HepG2 (cell line): Measurements from ENCODE around the gene RAX. TPM values are rescaled to one million over a fixed set of nuclear protein-coding genes. Genes with fewer than 3 reads are reported as not detected.

Experiments used
- ATAC-seq: fragments of 200-7000 bp; cut with Tn5 transposase; 3 replicates; pipeline ENCODE4 v1.9.1; 2020; ENCODE audit warnings: mild to moderate bottlenecking, moderate library complexity
- BruUV-seq: library from RNA; stranded (reverse); fragments of 400-500 nt; replicated peaks from 2 replicates; lab custom pipeline; 2021; lab: Mats Ljungman, UMichigan
- CTCF ChIA-PET: fragments of 300-600 bp; formaldehyde crosslinking; extraction: SDS; loops from one replicate; lab custom pipeline; 2021; ENCODE audit warnings: low total read pairs, inconsistent platforms, low intra/inter-chr PET ratio; lab: Yijun Ruan, JAX
- POLR2A ChIA-PET: fragments of 350-600 bp; sonication (Branson Sonifier 250); formaldehyde crosslinking; loops from one replicate; lab custom pipeline; 2020; ENCODE audit warnings: antibody characterized with exemption, inconsistent platforms; lab: Yijun Ruan, JAX
- DNase-seq: peaks from one replicate; pipeline ENCODE4 v3.0.0-alpha.2; 2015; ENCODE audit warnings: low spot score
- FAIRE-seq: peaks from 3 replicates; lab custom pipeline; 2011; peaks lifted over from hg19 to GRCh38; lab: Jason Lieb, UNC
- H2AFZ ChIP-seq: one replicate; pipeline ENCODE4 v1.6.1; 2011; ENCODE audit warnings: low read length, inconsistent platforms
- H3K27ac ChIP-seq: fragments of 300-600 bp; 3 replicates; pipeline ENCODE4 v1.8.0; 2011; ENCODE audit warnings: mixed run types, mild to moderate bottlenecking, mixed read lengths, low read length, inconsistent platforms; ENCODE audit not compliant: insufficient read depth; ENCODE audit errors: extremely low read length
- H3K27me3 ChIP-seq, 2 experiments: fragments of 200-600 bp in 1 of 2; 2 replicates in 1 of 2; 3 replicates in 1 of 2; pipeline versions ENCODE4 v1.6.0 to v1.8.0; 2011; ENCODE audit warnings: low read length in 2 of 2, mild to moderate bottlenecking in 2 of 2, moderate library complexity in 2 of 2, inconsistent platforms in 1 of 2; ENCODE audit not compliant: insufficient read depth in 2 of 2, control insufficient read depth in 1 of 2
- H3K36me3 ChIP-seq, 2 experiments: fragments of 200-600 bp in 1 of 2; replicated peaks in 1 of 2; 2 replicates in 1 of 2; 3 replicates in 1 of 2; pipeline versions ENCODE4 v1.5.1 to v1.8.0; 2011; ENCODE audit warnings: low read length in 2 of 2, inconsistent platforms in 1 of 2; ENCODE audit not compliant: insufficient read depth in 2 of 2, control insufficient read depth in 1 of 2
- H3K4me1 ChIP-seq: 2 replicates; pipeline ENCODE4 v1.5.1; 2012; ENCODE audit warnings: low read length, inconsistent platforms; ENCODE audit not compliant: insufficient read depth
- H3K4me2 ChIP-seq: 2 replicates; pipeline ENCODE4 v1.6.0; 2011; ENCODE audit warnings: low read depth, low read length, inconsistent platforms
- H3K4me3 ChIP-seq, 3 experiments: fragments of 200-600 bp in 1 of 3; sonication (generic), shearing (Covaris generic) in 1 of 3; replicated peaks in 1 of 3; 2 replicates each; pipeline ENCODE4 v1.5.1; 2011 to 2016; ENCODE audit warnings: low read length in 3 of 3, inconsistent platforms in 2 of 3, low read depth in 2 of 3, mild to moderate bottlenecking in 2 of 3, control low read depth in 1 of 3, mixed read lengths in 1 of 3; ENCODE audit not compliant: insufficient read depth in 1 of 3
- H3K79me2 ChIP-seq: one replicate; pipeline ENCODE4 v1.6.1; 2011; ENCODE audit warnings: low read length, inconsistent platforms; ENCODE audit not compliant: insufficient read depth
- H3K9ac ChIP-seq: 2 replicates; pipeline ENCODE4 v1.6.0; 2011; ENCODE audit warnings: mild to moderate bottlenecking, low read depth, low read length, inconsistent platforms; ENCODE audit not compliant: insufficient read depth
- H3K9me3 ChIP-seq: 2 replicates; pipeline ENCODE4 v1.5.1; 2012; ENCODE audit warnings: mild to moderate bottlenecking, low read length
- H4K20me1 ChIP-seq: 2 replicates; pipeline ENCODE4 v1.6.0; 2011; ENCODE audit warnings: inconsistent platforms, mild to moderate bottlenecking, low read length, moderate library complexity; ENCODE audit not compliant: insufficient read depth
- FOSL2 ChIP-seq: sonication (generic); formaldehyde crosslinking; IDR thresholded peaks from 2 replicates; pipeline ENCODE4 v1.4.0; 2020; ENCODE audit warnings: missing genetic modification reagents
- MAFK ChIP-seq, 2 experiments: IDR thresholded peaks in 1 of 2; conservative IDR thresholded peaks in 1 of 2; 2 replicates each; pipeline ENCODE4 v1.6.1; 2011; ENCODE audit warnings: improper control_type of control experiment in 2 of 2, low read length in 2 of 2
- MNT ChIP-seq: fragments of 450-650 bp; IDR thresholded peaks from 2 replicates; pipeline ENCODE4 v1.6.1; 2016
- WGBS: methylation state at CpG from one replicate; pipeline ENCODE4 v1.1.6; 2017; ENCODE audit warnings: low lambda C conversion rate; 5-methylcytosine and 5-hydroxymethylcytosine counted together
- in situ Hi-C: cut with HindIII; loops from 2 replicates; pipeline ENCODE4 v1.10.0; 2017; ENCODE audit warnings: low pct_unique_long_range_greater_than_20kb; ENCODE audit not compliant: extremely low pct_ligation_motif_present
- intact Hi-C: fragments of 100-400 bp; cut with micrococcal nuclease; formaldehyde crosslinking; loops from one replicate; pipeline ENCODE4 v1.10.0; 2022; ENCODE audit not compliant: unreplicated experiment
- polyA plus RNA-seq, 8 experiments: library from polyadenylated mRNA; depleted of rRNA in 3 of 8; stranded (reverse) in 7 of 8; unstranded in 1 of 8; fragments of >200 nt; fragmentation: Illumina TruSeq in 4 of 8; extraction: Trizol in 4 of 8; gene quantifications; 2 replicates each; pipeline versions ENCODE4 v1.2.1 to v1.2.3, GENCODE V29; 2011 to 2016; ENCODE audit warnings: low read depth in 4 of 8, missing spikeins in 1 of 8, mixed read lengths in 1 of 8; ENCODE audit not compliant: insufficient read depth in 1 of 8
- total RNA-seq, 5 experiments: library from RNA; depleted of rRNA; stranded (reverse); fragments of >200 nt; fragmentation: Illumina TruSeq; extraction: Trizol; gene quantifications; 2 replicates each; pipeline ENCODE4 v1.2.3, GENCODE V29; 2016; ENCODE audit warnings: low read depth in 1 of 5
- TF ChIP-seq, protein P1 (sequence below): sonication (generic); formaldehyde crosslinking; IDR thresholded peaks from 2 replicates; pipeline ENCODE4 v1.4.0; 2020; ENCODE audit warnings: missing genetic modification reagents

The RAX gene
- total and polyA plus RNA-seq, 2 of the 13 experiments (the other 11 are each of a cell fraction or from before 2014, with no cell fraction given), result not detected

DNA sequence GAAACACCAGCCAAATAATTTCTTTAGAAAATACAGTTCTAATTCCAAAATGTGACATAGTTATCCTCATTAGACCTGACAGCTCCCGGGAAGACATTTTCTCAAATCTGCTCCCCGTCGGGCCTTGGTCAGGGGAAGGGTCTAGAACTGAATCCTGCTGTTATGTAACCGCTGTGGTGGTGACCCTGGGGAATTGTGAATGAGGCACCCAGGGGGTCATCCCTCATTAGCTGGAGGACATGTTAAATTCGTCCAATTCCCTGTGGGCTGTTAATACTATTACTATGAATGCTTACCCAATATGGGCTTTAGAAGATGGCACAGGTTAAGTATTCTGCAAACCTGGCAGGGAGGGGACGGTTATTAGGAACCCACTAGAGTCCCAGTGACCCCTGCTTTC is 33.4 kb upstream of the RAX start (continued):
- TF ChIP-seq, protein P1, sequence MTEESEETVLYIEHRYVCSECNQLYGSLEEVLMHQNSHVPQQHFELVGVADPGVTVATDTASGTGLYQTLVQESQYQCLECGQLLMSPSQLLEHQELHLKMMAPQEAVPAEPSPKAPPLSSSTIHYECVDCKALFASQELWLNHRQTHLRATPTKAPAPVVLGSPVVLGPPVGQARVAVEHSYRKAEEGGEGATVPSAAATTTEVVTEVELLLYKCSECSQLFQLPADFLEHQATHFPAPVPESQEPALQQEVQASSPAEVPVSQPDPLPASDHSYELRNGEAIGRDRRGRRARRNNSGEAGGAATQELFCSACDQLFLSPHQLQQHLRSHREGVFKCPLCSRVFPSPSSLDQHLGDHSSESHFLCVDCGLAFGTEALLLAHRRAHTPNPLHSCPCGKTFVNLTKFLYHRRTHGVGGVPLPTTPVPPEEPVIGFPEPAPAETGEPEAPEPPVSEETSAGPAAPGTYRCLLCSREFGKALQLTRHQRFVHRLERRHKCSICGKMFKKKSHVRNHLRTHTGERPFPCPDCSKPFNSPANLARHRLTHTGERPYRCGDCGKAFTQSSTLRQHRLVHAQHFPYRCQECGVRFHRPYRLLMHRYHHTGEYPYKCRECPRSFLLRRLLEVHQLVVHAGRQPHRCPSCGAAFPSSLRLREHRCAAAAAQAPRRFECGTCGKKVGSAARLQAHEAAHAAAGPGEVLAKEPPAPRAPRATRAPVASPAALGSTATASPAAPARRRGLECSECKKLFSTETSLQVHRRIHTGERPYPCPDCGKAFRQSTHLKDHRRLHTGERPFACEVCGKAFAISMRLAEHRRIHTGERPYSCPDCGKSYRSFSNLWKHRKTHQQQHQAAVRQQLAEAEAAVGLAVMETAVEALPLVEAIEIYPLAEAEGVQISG, result no peak
- no peak for TF ChIP-seq MNT
- TF ChIP-seq, all 625 proteins: peak for 0

- in situ Hi-C loops (loop anchor here (5.0 kb wide), 1 partner anchor 97 kb away; no protein-coding TSS in a partner anchor), intact Hi-C loops (loop anchor here (5.0 kb wide), 1 partner anchor 223 kb away; no protein-coding TSS in a partner anchor)
- Histone ChIP-seq H3K4me3 (no peak overlapping the region), H3K4me1 (0 out of 2 replicates have a peak, but pooled peaks cover 4% of the 10 kb centered on the region), H3K79me2 (no peaks in the 10 kb centered on the region), H4K20me1 (0 out of 2 replicates have a peak, but pooled peaks cover 3% of the 10 kb centered on the region), H3K36me3 (no peaks in the 10 kb centered on the region), H2AFZ (no peak overlapping the region), H3K27ac (no peak overlapping the region), H3K9me3 (no peaks in the 10 kb centered on the region), H3K9ac (no peak overlapping the region), H3K4me2 (no peak overlapping the region), H3K27me3 (peaks cover 3 to 61% of the 10 kb centered on the region in 2 experiments; a peak in 4 of 5 replicates)
- TF ChIP-seq MAFK (conservative IDR thresholded peaks at IDR 0.05 in 1 of 2, IDR thresholded peaks at IDR 0.05 in 1 of 2; ENCODE audit: low read length in 2 of 2) (0 out of 4 replicates have a peak, but pooled peaks have one; percentile 6 to 30), FOSL2 (CRISPR knock-in tag) (no peak)
- DNase-seq (no peak), FAIRE-seq (no peak), ATAC-seq (no peak)
- WGBS, result 2% methylated on average over 4 of the region's 4 CpGs
- ChIA-PET POLR2A (no interaction called here), CTCF (no interaction called here)
- BruUV-seq, result no TSS peak
These were observed 32.0 kb upstream of the RAX start for GRCh38 chr18:59305295-59305694.
